HEK293 (cell line): Measurements from ENCODE around the gene TM6SF1.
A peak's percentile ranks its signal among the peaks of the same experiment; 100 is the strongest.

ENCODE experiments used
- IKZF3 ChIP-seq: fragments of 450-650 bp; IDR thresholded peaks from 2 replicates; pipeline ENCODE4 v1.5.0; 2018; ENCODE audit warnings: missing biosample characterization, mild to moderate bottlenecking, missing genetic modification characterization, moderate library complexity
- KLF10 ChIP-seq: fragments of 450-650 bp; IDR thresholded peaks from 2 replicates; pipeline ENCODE4 v1.5.1; 2018; ENCODE audit warnings: missing biosample characterization, mild to moderate bottlenecking, missing genetic modification characterization
- KLF9 ChIP-seq: fragments of 450-650 bp; formaldehyde crosslinking; IDR thresholded peaks from 2 replicates; pipeline ENCODE4 v1.5.1; 2016; ENCODE audit warnings: missing biosample characterization, missing genetic modification characterization, low read depth
- PRDM10 ChIP-seq: fragments of 450-650 bp; formaldehyde crosslinking; IDR thresholded peaks from 2 replicates; pipeline ENCODE4 v1.5.1; 2016; ENCODE audit warnings: missing biosample characterization, missing genetic modification characterization
- SETDB1 ChIP-seq: IDR thresholded peaks from one replicate; pipeline ENCODE4 v1.6.1; 2017; ENCODE audit warnings: mild to moderate bottlenecking, low read length, moderate library complexity, mixed read lengths; ENCODE audit not compliant: insufficient read length
- TSHZ1 ChIP-seq: fragments of 450-650 bp; formaldehyde crosslinking; IDR thresholded peaks from 2 replicates; pipeline ENCODE4 v1.5.1; 2016; ENCODE audit warnings: missing biosample characterization, missing genetic modification characterization, borderline replicate concordance
- ZBTB21 ChIP-seq: fragments of 450-650 bp; formaldehyde crosslinking; IDR thresholded peaks from 2 replicates; pipeline ENCODE4 v1.5.1; 2017; ENCODE audit warnings: missing biosample characterization, missing genetic modification characterization
- ZNF248 ChIP-seq: fragments of 450-650 bp; formaldehyde crosslinking; IDR thresholded peaks from 2 replicates; pipeline ENCODE4 v1.5.1; 2017; ENCODE audit warnings: missing biosample characterization, missing genetic modification characterization
- ZNF280D ChIP-seq: fragments of 450-650 bp; formaldehyde crosslinking; IDR thresholded peaks from 2 replicates; pipeline ENCODE4 v1.5.1; 2016; ENCODE audit warnings: missing biosample characterization, missing genetic modification characterization
- ZNF501 ChIP-seq: fragments of 450-650 bp; formaldehyde crosslinking; IDR thresholded peaks from 2 replicates; pipeline ENCODE4 v1.5.1; 2016; ENCODE audit warnings: missing biosample characterization, missing genetic modification characterization
- ZNF529 ChIP-seq: fragments of 450-650 bp; formaldehyde crosslinking; IDR thresholded peaks from 2 replicates; pipeline ENCODE4 v1.5.1; 2017; ENCODE audit warnings: missing genetic modification characterization, missing biosample characterization; ENCODE audit not compliant: insufficient replicate concordance
- ZNF544 ChIP-seq: fragments of 450-650 bp; formaldehyde crosslinking; IDR thresholded peaks from 2 replicates; pipeline ENCODE4 v1.5.0; 2017; ENCODE audit warnings: missing biosample characterization, missing genetic modification characterization
- ZNF548 ChIP-seq: fragments of 450-650 bp; formaldehyde crosslinking; IDR thresholded peaks from 2 replicates; pipeline ENCODE4 v1.5.1; 2016; ENCODE audit warnings: missing biosample characterization, missing genetic modification characterization
- ZNF560 ChIP-seq: fragments of 450-650 bp; formaldehyde crosslinking; IDR thresholded peaks from 2 replicates; pipeline ENCODE4 v1.5.1; 2017; ENCODE audit warnings: missing biosample characterization, missing genetic modification characterization, borderline replicate concordance
- ZNF585B ChIP-seq: fragments of 450-650 bp; formaldehyde crosslinking; IDR thresholded peaks from 2 replicates; pipeline ENCODE4 v1.5.1; 2016; ENCODE audit warnings: missing biosample characterization, missing genetic modification characterization
- ZNF596 ChIP-seq: fragments of 450-650 bp; IDR thresholded peaks from 2 replicates; pipeline ENCODE4 v1.5.0; 2018; ENCODE audit warnings: missing biosample characterization, mild to moderate bottlenecking, missing genetic modification characterization, moderate library complexity
- ZNF660 ChIP-seq: fragments of 450-650 bp; IDR thresholded peaks from 2 replicates; pipeline ENCODE4 v1.5.1; 2018; ENCODE audit warnings: missing biosample characterization, mild to moderate bottlenecking, missing genetic modification characterization
- ZNF664 ChIP-seq: fragments of 450-650 bp; formaldehyde crosslinking; IDR thresholded peaks from 2 replicates; pipeline ENCODE4 v1.5.1; 2016; ENCODE audit warnings: missing biosample characterization, missing genetic modification characterization
- ZNF677 ChIP-seq: fragments of 450-650 bp; IDR thresholded peaks from 2 replicates; pipeline ENCODE4 v1.5.0; 2018; ENCODE audit warnings: missing biosample characterization, mild to moderate bottlenecking, missing genetic modification characterization, moderate library complexity
- ZNF791 ChIP-seq: fragments of 450-650 bp; formaldehyde crosslinking; IDR thresholded peaks from 2 replicates; pipeline ENCODE4 v1.5.1; 2016; ENCODE audit warnings: missing biosample characterization, missing genetic modification characterization
- TF ChIP-seq, protein P1 (sequence below): fragments of 450-650 bp; formaldehyde crosslinking; IDR thresholded peaks from 2 replicates; pipeline ENCODE4 v1.5.1; 2016; ENCODE audit warnings: missing biosample characterization, missing genetic modification characterization
- TF ChIP-seq, protein P2 (sequence below): fragments of 450-650 bp; formaldehyde crosslinking; IDR thresholded peaks from 2 replicates; pipeline ENCODE4 v1.5.1; 2016; ENCODE audit warnings: missing biosample characterization, missing genetic modification characterization, borderline replicate concordance

The TM6SF1 gene

GRCh38 chr15:83127547-83128150 is 20.2 kb downstream of the TM6SF1 start (continued):
- TF ChIP-seq TSHZ1 (tag by site-specific recombination) (no peak), ZNF791 (tag by site-specific recombination) (no peak), KLF9 (tag by site-specific recombination) (no peak), ZNF544 (tag by site-specific recombination) (0 out of 2 replicates have a peak, but pooled peaks have one; percentile 41), KLF10 (tag by site-specific recombination) (0 out of 2 replicates have a peak, but pooled peaks have one; percentile 45), ZNF560 (tag by site-specific recombination) (no peak), ZNF529 (no peak), ZNF664 (0 out of 2 replicates have a peak, but pooled peaks have one; percentile 31), ZNF280D (tag by site-specific recombination) (no peak), ZNF548 (tag by site-specific recombination) (no peak), ZNF596 (tag by site-specific recombination) (no peak), ZNF677 (0 out of 2 replicates have a peak, but pooled peaks have one; percentile 28), SETDB1 (no peak), ZNF585B (tag by site-specific recombination) (no peak), ZNF501 (no peak), ZBTB21 (tag by site-specific recombination) (no peak), ZNF660 (tag by site-specific recombination) (0 out of 2 replicates have a peak, but pooled peaks have one; percentile 22), PRDM10 (no peak), IKZF3 (tag by site-specific recombination) (no peak), ZNF248 (tag by site-specific recombination) (no peak)
- TF ChIP-seq, protein P1, sequence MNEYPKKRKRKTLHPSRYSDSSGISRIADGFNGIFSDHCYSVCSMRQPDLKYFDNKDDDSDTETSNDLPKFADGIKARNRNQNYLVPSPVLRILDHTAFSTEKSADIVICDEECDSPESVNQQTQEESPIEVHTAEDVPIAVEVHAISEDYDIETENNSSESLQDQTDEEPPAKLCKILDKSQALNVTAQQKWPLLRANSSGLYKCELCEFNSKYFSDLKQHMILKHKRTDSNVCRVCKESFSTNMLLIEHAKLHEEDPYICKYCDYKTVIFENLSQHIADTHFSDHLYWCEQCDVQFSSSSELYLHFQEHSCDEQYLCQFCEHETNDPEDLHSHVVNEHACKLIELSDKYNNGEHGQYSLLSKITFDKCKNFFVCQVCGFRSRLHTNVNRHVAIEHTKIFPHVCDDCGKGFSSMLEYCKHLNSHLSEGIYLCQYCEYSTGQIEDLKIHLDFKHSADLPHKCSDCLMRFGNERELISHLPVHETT (tag by site-specific recombination): no peak
- TF ChIP-seq, protein P2, sequence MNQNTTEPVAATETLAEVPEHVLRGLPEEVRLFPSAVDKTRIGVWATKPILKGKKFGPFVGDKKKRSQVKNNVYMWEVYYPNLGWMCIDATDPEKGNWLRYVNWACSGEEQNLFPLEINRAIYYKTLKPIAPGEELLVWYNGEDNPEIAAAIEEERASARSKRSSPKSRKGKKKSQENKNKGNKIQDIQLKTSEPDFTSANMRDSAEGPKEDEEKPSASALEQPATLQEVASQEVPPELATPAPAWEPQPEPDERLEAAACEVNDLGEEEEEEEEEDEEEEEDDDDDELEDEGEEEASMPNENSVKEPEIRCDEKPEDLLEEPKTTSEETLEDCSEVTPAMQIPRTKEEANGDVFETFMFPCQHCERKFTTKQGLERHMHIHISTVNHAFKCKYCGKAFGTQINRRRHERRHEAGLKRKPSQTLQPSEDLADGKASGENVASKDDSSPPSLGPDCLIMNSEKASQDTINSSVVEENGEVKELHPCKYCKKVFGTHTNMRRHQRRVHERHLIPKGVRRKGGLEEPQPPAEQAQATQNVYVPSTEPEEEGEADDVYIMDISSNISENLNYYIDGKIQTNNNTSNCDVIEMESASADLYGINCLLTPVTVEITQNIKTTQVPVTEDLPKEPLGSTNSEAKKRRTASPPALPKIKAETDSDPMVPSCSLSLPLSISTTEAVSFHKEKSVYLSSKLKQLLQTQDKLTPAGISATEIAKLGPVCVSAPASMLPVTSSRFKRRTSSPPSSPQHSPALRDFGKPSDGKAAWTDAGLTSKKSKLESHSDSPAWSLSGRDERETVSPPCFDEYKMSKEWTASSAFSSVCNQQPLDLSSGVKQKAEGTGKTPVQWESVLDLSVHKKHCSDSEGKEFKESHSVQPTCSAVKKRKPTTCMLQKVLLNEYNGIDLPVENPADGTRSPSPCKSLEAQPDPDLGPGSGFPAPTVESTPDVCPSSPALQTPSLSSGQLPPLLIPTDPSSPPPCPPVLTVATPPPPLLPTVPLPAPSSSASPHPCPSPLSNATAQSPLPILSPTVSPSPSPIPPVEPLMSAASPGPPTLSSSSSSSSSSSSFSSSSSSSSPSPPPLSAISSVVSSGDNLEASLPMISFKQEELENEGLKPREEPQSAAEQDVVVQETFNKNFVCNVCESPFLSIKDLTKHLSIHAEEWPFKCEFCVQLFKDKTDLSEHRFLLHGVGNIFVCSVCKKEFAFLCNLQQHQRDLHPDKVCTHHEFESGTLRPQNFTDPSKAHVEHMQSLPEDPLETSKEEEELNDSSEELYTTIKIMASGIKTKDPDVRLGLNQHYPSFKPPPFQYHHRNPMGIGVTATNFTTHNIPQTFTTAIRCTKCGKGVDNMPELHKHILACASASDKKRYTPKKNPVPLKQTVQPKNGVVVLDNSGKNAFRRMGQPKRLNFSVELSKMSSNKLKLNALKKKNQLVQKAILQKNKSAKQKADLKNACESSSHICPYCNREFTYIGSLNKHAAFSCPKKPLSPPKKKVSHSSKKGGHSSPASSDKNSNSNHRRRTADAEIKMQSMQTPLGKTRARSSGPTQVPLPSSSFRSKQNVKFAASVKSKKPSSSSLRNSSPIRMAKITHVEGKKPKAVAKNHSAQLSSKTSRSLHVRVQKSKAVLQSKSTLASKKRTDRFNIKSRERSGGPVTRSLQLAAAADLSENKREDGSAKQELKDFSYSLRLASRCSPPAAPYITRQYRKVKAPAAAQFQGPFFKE: no peak
